Measurements from ENCODE around the gene RAPSN. TPM values are rescaled to one million over a fixed set of nuclear protein-coding genes. Genes with fewer than 3 reads are reported as not detected.

RAPSN gene
- polyA plus RNA-seq, 1 donor from 2014 or later = not detected

GRCh38 chr11:47395223-47396048 is 53.5 kb downstream of the RAPSN start:
- Histone ChIP-seq H4K20me1 (ENCODE audit: insufficient read depth) (no peaks in the 10 kb centered on the region), H3K79me2 (replicated peaks; ENCODE audit: insufficient read depth, low read length) (no peaks in the 10 kb centered on the region), H3K4me3 (ENCODE audit: low read length) (no peak overlapping the region), H3K9ac (ENCODE audit: low read length) (no peak overlapping the region), H3K9me2 (ENCODE audit: insufficient read depth, low read length) (no peaks in the 10 kb centered on the region), H3F3A (ENCODE audit: insufficient read depth, low read length, poor library complexity, severe bottlenecking) (no peaks in the 10 kb centered on the region), H2AFZ (ENCODE audit: low read depth, low read length) (no peak overlapping the region), H3K9me3 (ENCODE audit: low read length) (no peaks in the 10 kb centered on the region), H3K36me3 (ENCODE audit: insufficient read depth, low read length) (no peaks in the 10 kb centered on the region), H3K27ac (ENCODE audit: low read length) (no peak overlapping the region), H3K27me3 (ENCODE audit: insufficient read depth, low read depth, low read length) (no peaks in the 10 kb centered on the region), H3K4me2 (ENCODE audit: low read length) (no peak overlapping the region)
- TF ChIP-seq RAD21 (conservative IDR thresholded peaks at IDR 0.05) (no peak), EP300 (conservative IDR thresholded peaks at IDR 0.05; ENCODE audit: poor library complexity, severe bottlenecking) (no peak), EZH2 (IDR thresholded peaks at IDR 0.05; ENCODE audit: borderline replicate concordance, insufficient read depth, low read length, poor library complexity, severe bottlenecking) (no peak), TAF1 (IDR thresholded peaks at IDR 0.05; ENCODE audit: low read depth) (no peak), POLR2AphosphoS5 (IDR thresholded peaks at IDR 0.05) (no peak)

GRCh38 chr11:47394322-47395222 is 54.4 kb downstream of the RAPSN start:
- H3K27ac ChIP-seq (ENCODE audit: low read length) = no peak overlapping the region
- H3K4me3 ChIP-seq (ENCODE audit: low read length) = no peak overlapping the region
- no peak overlapping the region for H3K4me2 ChIP-seq (ENCODE audit: low read length)
- no peaks in the 10 kb centered on the region for H3K9me3 ChIP-seq (ENCODE audit: low read length)
- no peaks in the 10 kb centered on the region for H4K20me1 ChIP-seq (ENCODE audit: insufficient read depth)
- TF ChIP-seq POLR2AphosphoS5 (IDR thresholded peaks at IDR 0.05) = no peak
- no peak for TF ChIP-seq CTCF (IDR thresholded peaks at IDR 0.05; ENCODE audit: poor library complexity, severe bottlenecking)
- TF ChIP-seq TAF1 (IDR thresholded peaks at IDR 0.05; ENCODE audit: low read depth) = no peak
- TF ChIP-seq MXI1 (conservative IDR thresholded peaks at IDR 0.05; ENCODE audit: poor library complexity, severe bottlenecking) = no peak
- TF ChIP-seq RAD21 (conservative IDR thresholded peaks at IDR 0.05) = no peak
- no peak for TF ChIP-seq EP300 (conservative IDR thresholded peaks at IDR 0.05; ENCODE audit: poor library complexity, severe bottlenecking)
- no peak for TF ChIP-seq SMC3 (conservative IDR thresholded peaks at IDR 0.05; ENCODE audit: poor library complexity)
- TF ChIP-seq REST (IDR thresholded peaks at IDR 0.05; ENCODE audit: borderline replicate concordance) = no peak
- no peak for TF ChIP-seq EZH2 (IDR thresholded peaks at IDR 0.05; ENCODE audit: borderline replicate concordance, insufficient read depth, low read length, poor library complexity, severe bottlenecking)
- no peaks in the 10 kb centered on the region for H3K9me2 ChIP-seq (ENCODE audit: insufficient read depth, low read length)
- H3K9ac ChIP-seq (ENCODE audit: low read length) = no peak overlapping the region
- no peak overlapping the region for H2AFZ ChIP-seq (ENCODE audit: low read depth, low read length)
- H3K36me3 ChIP-seq (ENCODE audit: insufficient read depth, low read length) = no peaks in the 10 kb centered on the region
- H3F3A ChIP-seq (ENCODE audit: insufficient read depth, low read length, poor library complexity, severe bottlenecking) = no peaks in the 10 kb centered on the region
- no peaks in the 10 kb centered on the region for H3K27me3 ChIP-seq (ENCODE audit: insufficient read depth, low read depth, low read length)
- H3K79me2 ChIP-seq (replicated peaks; ENCODE audit: insufficient read depth, low read length) = no peaks in the 10 kb centered on the region

All from neural cell (in vitro differentiated cells).